Neural crest cell (in vitro differentiated cells): ENCODE measurements around the gene ECE1. TPM values are rescaled to one million over a fixed set of nuclear protein-coding genes. Genes with fewer than 3 reads are reported as not detected.

ENCODE experiments used
- DNase-seq: peaks from one replicate; pipeline ENCODE4 v3.0.0; 2021; ENCODE audit warnings: low read depth, mixed read lengths, low spot score
- H3K27ac Mint-ChIP-seq: one replicate; pipeline ENCODE4 v1.8.0; 2021; ENCODE audit warnings: mild to moderate bottlenecking, mixed read lengths; ENCODE audit not compliant: unreplicated experiment
- H3K27me3 Mint-ChIP-seq: 2 replicates; pipeline ENCODE4 v1.8.0; 2021; ENCODE audit warnings: low read depth, mild to moderate bottlenecking, mixed read lengths
- H3K36me3 Mint-ChIP-seq: 2 replicates; pipeline ENCODE4 v1.8.0; 2021; ENCODE audit warnings: low read depth, mild to moderate bottlenecking, mixed read lengths
- H3K4me1 Mint-ChIP-seq: 2 replicates; pipeline ENCODE4 v1.8.0; 2021; ENCODE audit warnings: mixed read lengths
- H3K4me3 Mint-ChIP-seq: one replicate; pipeline ENCODE4 v1.8.0; 2021; ENCODE audit warnings: mild to moderate bottlenecking, mixed read lengths
- H3K9me3 Mint-ChIP-seq: 2 replicates; pipeline ENCODE4 v1.8.0; 2021; ENCODE audit warnings: mixed read lengths
- total RNA-seq: library from RNA; stranded (reverse); gene quantifications from 2 replicates; pipeline ENCODE4 v1.2.1, GENCODE V29; 2021
- TF ChIP-seq, protein P1 (sequence below): fragments of 200-600 bp; sonication (generic); conservative IDR thresholded peaks from 2 replicates; pipeline ENCODE4 v1.5.0; 2021; ENCODE audit warnings: antibody characterized with exemption, mild to moderate bottlenecking

The ECE1 gene
- total RNA-seq, 1 donor from 2014 or later = 40.3 TPM

DNA sequence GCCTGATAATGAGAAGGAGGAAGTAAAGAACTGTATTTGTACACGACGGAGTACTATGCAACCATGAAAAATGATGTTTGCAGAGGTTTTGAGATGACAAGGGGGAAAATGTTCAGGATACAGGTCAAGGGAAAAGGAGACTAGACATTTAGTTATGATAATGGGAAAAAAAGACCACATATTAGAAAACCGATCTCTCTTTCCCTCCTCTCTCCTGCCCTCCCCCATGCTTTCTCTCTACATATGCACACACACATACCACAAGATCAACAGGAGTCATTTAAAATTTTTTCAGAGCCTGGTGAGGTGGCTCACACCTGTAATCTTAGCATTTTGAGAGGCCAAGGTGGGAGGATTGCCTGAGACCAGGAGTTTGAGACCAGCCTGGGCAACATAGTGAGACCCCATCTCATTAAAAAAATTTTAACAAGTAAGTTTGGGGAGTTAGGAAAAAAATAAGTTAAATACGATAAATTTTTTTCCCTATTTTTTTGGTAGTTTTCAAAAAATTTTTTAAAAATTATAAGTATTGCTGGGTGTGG is 44.5 kb downstream of the ECE1 start:
- H3K36me3 Mint-ChIP-seq = peaks cover 4% of the 10 kb centered on the region
- no peak overlapping the region for H3K4me3 Mint-ChIP-seq
- no peaks in the 10 kb centered on the region for H3K4me1 Mint-ChIP-seq
- TF ChIP-seq, protein P1, sequence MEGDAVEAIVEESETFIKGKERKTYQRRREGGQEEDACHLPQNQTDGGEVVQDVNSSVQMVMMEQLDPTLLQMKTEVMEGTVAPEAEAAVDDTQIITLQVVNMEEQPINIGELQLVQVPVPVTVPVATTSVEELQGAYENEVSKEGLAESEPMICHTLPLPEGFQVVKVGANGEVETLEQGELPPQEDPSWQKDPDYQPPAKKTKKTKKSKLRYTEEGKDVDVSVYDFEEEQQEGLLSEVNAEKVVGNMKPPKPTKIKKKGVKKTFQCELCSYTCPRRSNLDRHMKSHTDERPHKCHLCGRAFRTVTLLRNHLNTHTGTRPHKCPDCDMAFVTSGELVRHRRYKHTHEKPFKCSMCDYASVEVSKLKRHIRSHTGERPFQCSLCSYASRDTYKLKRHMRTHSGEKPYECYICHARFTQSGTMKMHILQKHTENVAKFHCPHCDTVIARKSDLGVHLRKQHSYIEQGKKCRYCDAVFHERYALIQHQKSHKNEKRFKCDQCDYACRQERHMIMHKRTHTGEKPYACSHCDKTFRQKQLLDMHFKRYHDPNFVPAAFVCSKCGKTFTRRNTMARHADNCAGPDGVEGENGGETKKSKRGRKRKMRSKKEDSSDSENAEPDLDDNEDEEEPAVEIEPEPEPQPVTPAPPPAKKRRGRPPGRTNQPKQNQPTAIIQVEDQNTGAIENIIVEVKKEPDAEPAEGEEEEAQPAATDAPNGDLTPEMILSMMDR = no peak
- DNase-seq = no peak
- H3K9me3 Mint-ChIP-seq = no peaks in the 10 kb centered on the region
- H3K27me3 Mint-ChIP-seq = no peaks in the 10 kb centered on the region
- H3K27ac Mint-ChIP-seq = no peak overlapping the region

DNA sequence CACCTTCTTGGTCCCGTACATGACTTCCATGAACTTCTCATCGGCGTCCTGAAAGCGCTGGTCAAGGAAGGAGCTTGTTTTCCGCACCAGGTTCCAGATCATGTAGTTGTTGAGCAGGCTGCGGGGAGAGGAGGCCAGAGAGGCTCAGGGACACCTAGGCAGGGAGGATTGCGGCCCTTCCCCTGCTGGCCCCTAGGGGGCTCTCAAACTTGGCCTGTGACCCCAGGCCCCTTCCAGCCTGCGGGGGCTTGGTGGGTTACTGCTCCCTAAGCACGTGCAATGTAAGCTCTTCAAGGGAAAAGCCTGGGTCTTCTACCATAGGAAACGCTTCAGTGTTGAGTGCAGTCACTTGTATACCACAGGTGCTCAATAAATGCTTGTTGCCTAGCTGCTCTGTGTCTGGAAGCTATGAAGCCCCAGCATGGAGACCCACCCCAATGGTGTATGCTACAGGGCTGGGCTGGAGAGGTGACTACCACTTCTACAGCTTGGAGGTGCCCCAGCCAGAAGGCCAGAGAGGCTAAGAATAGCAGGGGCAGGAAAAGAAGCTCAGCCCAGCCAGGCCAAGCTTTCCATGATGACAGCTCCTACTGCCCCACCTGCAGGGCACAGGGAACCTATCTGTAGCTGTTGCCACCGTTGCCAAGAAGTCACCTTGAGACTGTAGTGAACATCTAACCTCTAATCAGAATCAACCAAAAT is 45.1 kb downstream of the ECE1 start:
- Mint-ChIP-seq H3K4me3 (no peak overlapping the region), H3K9me3 (no peaks in the 10 kb centered on the region), H3K27ac (peak overlapping the region; percentile 50), H3K36me3 (peaks cover 4% of the 10 kb centered on the region), H3K4me1 (no peaks in the 10 kb centered on the region), H3K27me3 (no peaks in the 10 kb centered on the region)
- TF ChIP-seq, protein P1 = peak; percentile 49
- no peak for DNase-seq

DNA sequence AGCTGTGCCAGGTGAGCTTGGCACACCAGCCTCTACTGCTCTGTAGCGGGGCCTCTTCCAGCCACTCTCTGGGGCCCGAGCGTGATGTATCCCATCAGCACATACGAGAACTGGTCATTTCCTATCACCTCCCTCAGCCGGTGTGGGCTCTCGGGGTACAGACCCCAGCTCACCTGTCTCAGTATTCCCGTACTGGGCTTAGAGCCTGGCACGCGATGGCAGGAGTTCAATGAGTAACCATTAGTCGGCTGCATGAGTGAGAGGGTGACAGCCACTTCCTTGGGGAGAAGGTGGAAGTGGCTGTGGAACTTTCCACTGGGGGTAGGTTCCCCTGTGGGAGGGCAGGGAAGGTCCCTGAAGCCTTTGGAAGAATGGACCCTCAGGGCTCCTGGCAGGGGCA is 46.1 kb downstream of the ECE1 start:
- Mint-ChIP-seq H3K4me1 (peaks cover 3% of the 10 kb centered on the region), H3K27ac (no peak overlapping the region), H3K9me3 (no peaks in the 10 kb centered on the region), H3K4me3 (no peak overlapping the region), H3K27me3 (no peaks in the 10 kb centered on the region), H3K36me3 (peaks cover 4% of the 10 kb centered on the region)
- DNase-seq = no peak
- TF ChIP-seq, protein P1 = no peak

DNA sequence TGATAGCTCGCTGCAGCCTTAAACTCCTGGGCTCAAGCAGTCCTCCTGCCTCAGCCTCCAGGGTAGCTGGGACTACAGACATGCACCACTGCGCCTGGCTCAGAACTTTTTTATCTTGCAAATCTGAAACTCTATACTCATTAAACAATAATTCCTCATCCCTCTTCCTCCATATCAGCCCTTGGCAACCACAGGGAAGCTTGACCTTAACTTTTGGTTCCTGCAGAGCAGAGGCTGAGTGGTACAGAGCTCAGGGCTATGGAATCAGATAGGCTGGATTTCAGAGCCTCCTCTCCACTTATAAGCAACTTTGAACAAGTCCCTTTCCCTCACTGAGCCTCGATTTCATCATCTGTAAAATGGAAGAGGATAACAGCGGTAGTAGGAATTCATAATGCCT is 47.4 kb downstream of the ECE1 start:
- H3K4me1 Mint-ChIP-seq = peaks cover 15% of the 10 kb centered on the region
- no peaks in the 10 kb centered on the region for H3K27me3 Mint-ChIP-seq
- H3K27ac Mint-ChIP-seq = no peak overlapping the region
- DNase-seq = no peak
- TF ChIP-seq, protein P1 = no peak
- H3K9me3 Mint-ChIP-seq = no peaks in the 10 kb centered on the region
- H3K36me3 Mint-ChIP-seq = peaks cover 4% of the 10 kb centered on the region
- no peak overlapping the region for H3K4me3 Mint-ChIP-seq

DNA sequence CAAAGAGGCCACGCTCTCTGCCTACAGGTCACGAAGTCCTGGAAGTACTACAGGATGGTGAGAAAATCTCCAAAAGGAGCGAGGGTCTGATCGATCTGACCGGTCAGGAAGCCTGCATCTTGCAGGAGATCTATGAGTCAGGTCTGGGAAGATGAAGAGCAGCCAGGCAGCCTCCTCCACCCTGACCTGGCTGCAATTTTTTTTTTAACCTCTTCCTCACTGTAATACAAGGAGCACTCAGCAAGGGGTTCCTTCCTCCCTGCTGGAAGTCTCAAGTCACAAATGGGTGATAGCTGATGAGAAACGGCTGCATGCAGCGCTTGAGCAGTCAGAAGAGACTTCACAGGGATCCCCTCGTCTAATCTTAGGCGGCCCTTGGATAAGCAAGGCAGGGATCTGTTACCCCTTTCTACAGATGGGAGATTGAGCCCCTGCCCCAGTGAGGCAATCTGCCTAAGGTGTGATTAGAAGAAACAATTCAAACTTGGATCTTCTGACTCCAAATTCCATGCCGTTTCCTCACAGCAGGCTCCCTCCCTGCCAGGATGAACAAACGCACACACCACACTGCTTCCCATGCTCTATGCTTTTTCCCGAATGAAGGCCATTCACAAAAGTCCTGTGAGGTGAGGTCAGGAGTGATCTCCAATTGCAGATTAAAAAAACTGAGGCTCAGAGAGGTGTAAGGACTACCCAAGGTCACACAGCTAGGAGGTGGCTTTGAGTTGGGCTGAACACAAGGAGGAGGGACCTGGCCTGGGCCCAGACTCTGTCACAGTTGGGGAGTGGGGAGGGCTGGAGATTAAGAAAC is 48.3 kb downstream of the ECE1 start:
- Mint-ChIP-seq H3K36me3 (peaks cover 4% of the 10 kb centered on the region), H3K27ac (peak overlapping the region; percentile 19), H3K9me3 (no peaks in the 10 kb centered on the region), H3K4me1 (peaks cover 22% of the 10 kb centered on the region), H3K4me3 (no peak overlapping the region), H3K27me3 (no peaks in the 10 kb centered on the region)
- TF ChIP-seq, protein P1 = no peak
- DNase-seq = no peak
